ENCODE data around the gene ZNF385B.

Gene ZNF385B

GRCh38 chr2:179669196-179669595 is 192.2 kb downstream of the ZNF385B start (continued):
- TF ChIP-seq, protein P1, sequence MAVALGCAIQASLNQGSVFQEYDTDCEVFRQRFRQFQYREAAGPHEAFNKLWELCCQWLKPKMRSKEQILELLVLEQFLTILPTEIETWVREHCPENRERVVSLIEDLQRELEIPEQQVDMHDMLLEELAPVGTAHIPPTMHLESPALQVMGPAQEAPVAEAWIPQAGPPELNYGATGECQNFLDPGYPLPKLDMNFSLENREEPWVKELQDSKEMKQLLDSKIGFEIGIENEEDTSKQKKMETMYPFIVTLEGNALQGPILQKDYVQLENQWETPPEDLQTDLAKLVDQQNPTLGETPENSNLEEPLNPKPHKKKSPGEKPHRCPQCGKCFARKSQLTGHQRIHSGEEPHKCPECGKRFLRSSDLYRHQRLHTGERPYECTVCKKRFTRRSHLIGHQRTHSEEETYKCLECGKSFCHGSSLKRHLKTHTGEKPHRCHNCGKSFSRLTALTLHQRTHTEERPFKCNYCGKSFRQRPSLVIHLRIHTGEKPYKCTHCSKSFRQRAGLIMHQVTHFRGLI (tag by site-specific recombination; IDR thresholded peaks at IDR 0.05), result no peak
- TF ChIP-seq, protein P2, sequence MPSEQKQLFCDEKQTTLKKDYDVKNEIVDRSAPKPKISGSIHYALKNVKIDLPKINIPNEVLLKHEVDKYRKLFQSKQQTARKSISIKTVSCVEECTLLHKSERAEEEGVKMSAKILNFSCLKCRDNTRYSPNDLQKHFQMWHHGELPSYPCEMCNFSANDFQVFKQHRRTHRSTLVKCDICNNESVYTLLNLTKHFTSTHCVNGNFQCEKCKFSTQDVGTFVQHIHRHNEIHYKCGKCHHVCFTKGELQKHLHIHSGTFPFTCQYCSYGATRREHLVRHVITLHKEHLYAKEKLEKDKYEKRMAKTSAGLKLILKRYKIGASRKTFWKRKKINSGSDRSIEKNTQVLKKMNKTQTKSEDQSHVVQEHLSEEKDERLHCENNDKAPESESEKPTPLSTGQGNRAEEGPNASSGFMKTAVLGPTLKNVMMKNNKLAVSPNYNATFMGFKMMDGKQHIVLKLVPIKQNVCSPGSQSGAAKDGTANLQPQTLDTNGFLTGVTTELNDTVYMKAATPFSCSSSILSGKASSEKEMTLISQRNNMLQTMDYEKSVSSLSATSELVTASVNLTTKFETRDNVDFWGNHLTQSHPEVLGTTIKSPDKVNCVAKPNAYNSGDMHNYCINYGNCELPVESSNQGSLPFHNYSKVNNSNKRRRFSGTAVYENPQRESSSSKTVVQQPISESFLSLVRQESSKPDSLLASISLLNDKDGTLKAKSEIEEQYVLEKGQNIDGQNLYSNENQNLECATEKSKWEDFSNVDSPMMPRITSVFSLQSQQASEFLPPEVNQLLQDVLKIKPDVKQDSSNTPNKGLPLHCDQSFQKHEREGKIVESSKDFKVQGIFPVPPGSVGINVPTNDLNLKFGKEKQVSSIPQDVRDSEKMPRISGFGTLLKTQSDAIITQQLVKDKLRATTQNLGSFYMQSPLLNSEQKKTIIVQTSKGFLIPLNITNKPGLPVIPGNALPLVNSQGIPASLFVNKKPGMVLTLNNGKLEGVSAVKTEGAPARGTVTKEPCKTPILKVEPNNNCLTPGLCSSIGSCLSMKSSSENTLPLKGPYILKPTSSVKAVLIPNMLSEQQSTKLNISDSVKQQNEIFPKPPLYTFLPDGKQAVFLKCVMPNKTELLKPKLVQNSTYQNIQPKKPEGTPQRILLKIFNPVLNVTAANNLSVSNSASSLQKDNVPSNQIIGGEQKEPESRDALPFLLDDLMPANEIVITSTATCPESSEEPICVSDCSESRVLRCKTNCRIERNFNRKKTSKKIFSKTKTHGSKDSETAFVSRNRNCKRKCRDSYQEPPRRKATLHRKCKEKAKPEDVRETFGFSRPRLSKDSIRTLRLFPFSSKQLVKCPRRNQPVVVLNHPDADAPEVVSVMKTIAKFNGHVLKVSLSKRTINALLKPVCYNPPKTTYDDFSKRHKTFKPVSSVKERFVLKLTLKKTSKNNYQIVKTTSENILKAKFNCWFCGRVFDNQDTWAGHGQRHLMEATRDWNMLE (tag by site-specific recombination; conservative IDR thresholded peaks at IDR 0.05; ENCODE audit: low read depth), result no peak
- no peak for TF ChIP-seq ZFP3 (tag by site-specific recombination; IDR thresholded peaks at IDR 0.05; ENCODE audit: low read depth)
- no peak for TF ChIP-seq ZBTB7A (tag by site-specific recombination; IDR thresholded peaks at IDR 0.05; ENCODE audit: low read depth)
- TF ChIP-seq ZNF292 (tag by site-specific recombination; IDR thresholded peaks at IDR 0.05; ENCODE audit: borderline replicate concordance, low read depth), result no peak

DNA sequence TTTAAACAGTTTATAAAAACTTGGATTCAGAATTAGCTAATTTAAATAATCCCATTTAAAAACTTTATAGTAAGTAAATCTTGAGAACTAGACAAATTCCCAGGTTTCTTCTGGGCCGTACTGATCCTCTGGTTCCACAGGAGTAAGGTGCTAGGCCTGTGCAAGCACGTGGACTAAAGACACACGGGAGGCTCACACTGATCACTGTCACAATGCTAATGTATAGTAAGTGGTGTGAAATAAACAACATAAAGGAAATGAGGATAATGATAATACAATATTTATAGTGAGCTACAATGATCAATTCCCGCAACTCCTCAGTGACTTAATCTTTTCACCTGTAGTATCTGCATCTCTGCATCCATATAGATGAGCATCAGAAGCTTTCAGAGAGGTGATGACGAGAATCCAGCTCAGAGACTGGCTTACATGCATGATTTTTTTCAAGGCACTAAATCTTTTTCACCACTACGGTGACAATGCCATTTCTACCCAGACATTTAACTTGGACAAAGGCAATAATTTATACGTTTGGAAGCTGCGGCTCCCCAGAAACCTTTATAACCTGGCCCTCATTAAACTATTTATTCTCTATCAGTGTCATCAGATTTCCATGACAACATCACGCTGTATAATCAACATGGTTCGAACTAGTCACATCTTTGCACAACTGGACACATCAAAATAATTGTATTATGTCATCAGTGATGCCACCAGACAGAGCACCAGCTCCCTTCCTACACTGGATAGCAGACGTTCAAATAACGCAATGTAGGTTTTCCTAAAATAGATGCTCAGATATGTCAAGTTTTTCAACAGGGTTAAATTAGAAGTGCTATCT is 196.2 kb downstream of the ZNF385B start:
- POLR2A ChIA-PET, result no interaction called here
- no peak overlapping the region for H3K4me3 ChIP-seq (ENCODE audit: low read depth, low read length)
- CTCF ChIA-PET, result interaction anchor here (0.6 kb wide), 2 partner anchors 62 to 1574 kb away, joined by 4 to 6 read pairs; no protein-coding TSS in a partner anchor
- TF ChIP-seq ZBTB26 (tag by site-specific recombination; optimal IDR thresholded peaks at IDR 0.05) (no peak), ZBTB7A (tag by site-specific recombination; IDR thresholded peaks at IDR 0.05; ENCODE audit: low read depth) (no peak), ZBTB17 (tag by site-specific recombination; IDR thresholded peaks at IDR 0.05) (no peak), ZNF654 (tag by site-specific recombination; IDR thresholded peaks at IDR 0.05; ENCODE audit: low read depth) (no peak), ZBTB21 (tag by site-specific recombination; IDR thresholded peaks at IDR 0.05) (no peak), ZNF354C (tag by site-specific recombination; IDR thresholded peaks at IDR 0.05; ENCODE audit: borderline replicate concordance, low read depth) (no peak), IKZF3 (tag by site-specific recombination; IDR thresholded peaks at IDR 0.05) (no peak)
- TF ChIP-seq, protein P3, sequence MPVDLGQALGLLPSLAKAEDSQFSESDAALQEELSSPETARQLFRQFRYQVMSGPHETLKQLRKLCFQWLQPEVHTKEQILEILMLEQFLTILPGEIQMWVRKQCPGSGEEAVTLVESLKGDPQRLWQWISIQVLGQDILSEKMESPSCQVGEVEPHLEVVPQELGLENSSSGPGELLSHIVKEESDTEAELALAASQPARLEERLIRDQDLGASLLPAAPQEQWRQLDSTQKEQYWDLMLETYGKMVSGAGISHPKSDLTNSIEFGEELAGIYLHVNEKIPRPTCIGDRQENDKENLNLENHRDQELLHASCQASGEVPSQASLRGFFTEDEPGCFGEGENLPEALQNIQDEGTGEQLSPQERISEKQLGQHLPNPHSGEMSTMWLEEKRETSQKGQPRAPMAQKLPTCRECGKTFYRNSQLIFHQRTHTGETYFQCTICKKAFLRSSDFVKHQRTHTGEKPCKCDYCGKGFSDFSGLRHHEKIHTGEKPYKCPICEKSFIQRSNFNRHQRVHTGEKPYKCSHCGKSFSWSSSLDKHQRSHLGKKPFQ (tag by site-specific recombination; IDR thresholded peaks at IDR 0.05), result no peak
- H3K27ac ChIP-seq (ENCODE audit: extremely low read depth, low read depth, low read length), result no peak overlapping the region
- no peaks in the 10 kb centered on the region for H3K36me3 ChIP-seq (ENCODE audit: control insufficient read depth in 2 of 2, insufficient read depth in 1 of 2, low read length in 2 of 2)
- no peaks in the 10 kb centered on the region for H3K4me1 ChIP-seq (ENCODE audit: control insufficient read depth, insufficient read depth, low read length)
- H3K9me3 ChIP-seq (ENCODE audit: control insufficient read depth, insufficient read depth, low read depth, low read length), result no peaks in the 10 kb centered on the region
